Mucosa of stomach (tissue), 1 donor: ENCODE results near the gene MYOG.

Source experiments
- H3K27me3 ChIP-seq: one replicate; pipeline ENCODE4 v1.7.0; 2013; ENCODE audit warnings: mild to moderate bottlenecking, low read length; ENCODE audit not compliant: control insufficient read depth, insufficient read depth
- H3K36me3 ChIP-seq: one replicate; pipeline ENCODE4 v1.7.0; 2013; ENCODE audit warnings: low read length; ENCODE audit not compliant: control insufficient read depth, insufficient read depth
- H3K4me1 ChIP-seq: one replicate; pipeline ENCODE4 v1.7.0; 2013; ENCODE audit warnings: mild to moderate bottlenecking, low read length; ENCODE audit not compliant: control insufficient read depth, insufficient read depth
- H3K4me3 ChIP-seq: one replicate; pipeline ENCODE4 v1.7.0; 2013; ENCODE audit warnings: low read length
- H3K9ac ChIP-seq: one replicate; pipeline ENCODE4 v1.7.0; 2013; ENCODE audit warnings: mild to moderate bottlenecking, low read length, moderate library complexity
- H3K9me3 ChIP-seq: one replicate; pipeline ENCODE4 v1.7.0; 2013; ENCODE audit warnings: mild to moderate bottlenecking, low read length, moderate library complexity; ENCODE audit not compliant: control insufficient read depth
- donor health status: Pancreatic carcinoma.

MYOG gene

DNA sequence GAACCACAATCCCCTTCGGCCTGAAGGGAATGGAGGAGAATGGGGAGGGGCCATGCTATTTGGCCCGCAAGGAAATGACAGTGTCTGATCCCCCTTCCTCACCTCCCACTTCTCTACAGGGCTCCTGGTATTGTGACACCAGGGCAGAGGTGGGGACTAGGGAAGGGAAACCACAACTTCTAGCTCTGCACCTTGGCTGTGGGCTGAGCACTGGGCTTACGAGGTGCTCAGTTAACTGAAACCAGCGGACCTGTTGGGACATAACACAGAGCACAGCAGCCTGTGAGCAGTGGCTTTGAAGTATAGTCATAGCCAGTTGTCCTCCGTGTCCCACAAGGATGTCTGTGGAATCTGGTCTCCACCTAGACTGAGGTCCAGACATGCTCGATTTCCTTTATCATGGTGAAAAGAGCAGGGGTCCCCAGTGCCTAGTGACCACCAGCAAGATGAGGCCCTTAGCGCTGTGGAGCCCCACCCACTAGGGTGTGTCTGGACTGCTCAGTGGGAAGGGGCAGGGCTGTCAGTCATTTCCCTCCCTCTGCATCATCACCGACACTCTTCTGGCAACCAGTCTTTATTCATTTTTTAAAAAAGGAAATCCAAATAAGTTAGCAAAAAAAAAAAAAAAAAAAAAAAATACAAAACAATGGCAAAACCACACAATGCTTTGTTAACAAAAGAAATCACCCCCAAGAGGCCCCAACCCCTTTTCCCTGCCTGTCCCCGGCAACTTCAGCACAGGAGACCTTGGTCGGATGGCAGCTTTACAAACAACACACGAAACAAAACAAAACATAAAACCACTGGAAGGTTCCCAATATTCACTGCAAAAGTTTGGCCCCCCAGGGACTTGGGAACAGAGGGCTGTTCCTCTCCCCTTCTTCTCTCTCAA lies 3.0 kb downstream of the MYOG start:
- Histone ChIP-seq H3K9me3 (no peaks in the 10 kb centered on the region), H3K4me1 (no peaks in the 10 kb centered on the region), H3K4me3 (no peak overlapping the region), H3K9ac (no peak overlapping the region), H3K27me3 (peaks cover 15% of the 10 kb centered on the region), H3K36me3 (no peaks in the 10 kb centered on the region)

DNA sequence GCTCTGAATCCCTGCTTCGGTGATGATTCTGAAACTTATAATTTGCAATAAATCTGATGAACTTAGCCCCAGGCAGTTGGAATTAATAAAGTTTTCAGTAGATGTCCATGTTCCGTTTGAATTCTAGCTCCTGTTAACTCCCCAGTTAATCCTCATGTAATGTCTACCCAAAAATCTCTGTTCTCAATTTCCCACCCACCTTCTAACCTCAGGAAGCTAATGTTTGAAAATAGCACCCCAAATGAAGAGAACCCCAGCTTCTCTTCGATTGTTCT lies 3.6 kb downstream of the MYOG start:
- peaks cover 20% of the 10 kb centered on the region for H3K27me3 ChIP-seq
- H3K9me3 ChIP-seq, result no peaks in the 10 kb centered on the region
- H3K36me3 ChIP-seq, result no peaks in the 10 kb centered on the region
- H3K4me3 ChIP-seq, result no peak overlapping the region
- no peak overlapping the region for H3K9ac ChIP-seq
- H3K4me1 ChIP-seq, result no peaks in the 10 kb centered on the region

DNA sequence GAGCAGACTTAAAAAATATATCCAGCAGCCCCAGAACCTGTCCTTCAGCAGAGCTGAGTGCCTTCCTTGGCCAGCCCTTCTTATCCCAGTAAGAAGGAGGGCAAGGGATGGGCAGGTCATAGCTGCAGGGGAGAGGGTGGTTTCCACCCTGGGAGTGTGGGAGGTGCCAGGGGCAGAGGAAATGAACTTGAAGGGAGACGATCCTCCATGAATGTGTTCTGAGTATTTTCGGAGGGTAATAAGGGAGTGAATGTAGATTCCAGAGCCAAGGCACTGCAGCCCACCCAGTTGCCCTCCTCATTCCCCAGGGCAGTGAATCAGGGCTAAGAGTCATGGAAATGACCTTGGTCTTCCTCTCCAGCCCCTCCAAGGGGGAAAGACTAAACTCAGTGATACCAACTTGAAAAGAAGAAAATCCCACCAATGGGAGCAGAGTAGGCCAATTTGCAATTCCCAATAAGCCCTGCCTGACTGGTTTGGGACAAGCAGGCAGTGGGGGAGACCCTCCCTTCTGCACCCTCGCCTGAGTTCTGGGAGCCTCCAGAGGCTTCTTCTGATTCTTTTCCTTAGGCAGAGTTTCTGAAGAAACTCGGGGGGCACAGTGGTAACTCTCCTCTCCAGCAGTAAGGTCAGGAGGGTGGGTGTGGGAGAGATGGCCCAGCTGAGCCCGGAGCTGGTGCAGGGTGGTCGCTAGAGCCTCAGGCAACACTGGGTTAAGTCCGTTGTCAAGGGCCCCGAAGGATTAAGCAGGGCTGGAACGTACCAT lies 4.2 kb downstream of the MYOG start:
- no peak overlapping the region for H3K9ac ChIP-seq
- peaks cover 25% of the 10 kb centered on the region for H3K27me3 ChIP-seq
- H3K36me3 ChIP-seq, result no peaks in the 10 kb centered on the region
- H3K9me3 ChIP-seq, result no peaks in the 10 kb centered on the region
- no peak overlapping the region for H3K4me3 ChIP-seq
- no peaks in the 10 kb centered on the region for H3K4me1 ChIP-seq

DNA sequence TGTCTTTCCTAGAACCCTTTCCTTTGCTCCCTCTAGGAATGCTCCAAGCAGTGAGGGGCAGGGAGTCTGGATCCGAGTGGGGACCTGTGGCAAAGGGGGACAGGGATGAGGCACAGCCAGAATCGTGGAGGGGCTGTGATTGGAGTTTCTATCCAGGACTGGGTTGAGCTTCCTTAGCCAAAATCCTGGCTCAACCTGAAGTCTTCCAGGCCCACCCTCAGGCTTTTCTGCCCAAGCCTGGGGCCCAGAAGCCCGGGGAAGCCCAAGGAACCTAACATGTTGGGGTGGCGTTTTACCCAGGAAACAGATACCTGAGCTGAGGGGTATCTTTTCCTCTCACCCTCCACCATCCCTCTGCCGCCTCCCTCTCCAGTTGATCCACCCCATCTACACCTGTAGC lies 5.4 kb downstream of the MYOG start:
- H3K4me1 ChIP-seq, result peaks cover 4% of the 10 kb centered on the region
- no peak overlapping the region for H3K4me3 ChIP-seq
- H3K9me3 ChIP-seq, result no peaks in the 10 kb centered on the region
- peaks cover 37% of the 10 kb centered on the region for H3K27me3 ChIP-seq
- H3K9ac ChIP-seq, result no peak overlapping the region
- no peaks in the 10 kb centered on the region for H3K36me3 ChIP-seq

DNA sequence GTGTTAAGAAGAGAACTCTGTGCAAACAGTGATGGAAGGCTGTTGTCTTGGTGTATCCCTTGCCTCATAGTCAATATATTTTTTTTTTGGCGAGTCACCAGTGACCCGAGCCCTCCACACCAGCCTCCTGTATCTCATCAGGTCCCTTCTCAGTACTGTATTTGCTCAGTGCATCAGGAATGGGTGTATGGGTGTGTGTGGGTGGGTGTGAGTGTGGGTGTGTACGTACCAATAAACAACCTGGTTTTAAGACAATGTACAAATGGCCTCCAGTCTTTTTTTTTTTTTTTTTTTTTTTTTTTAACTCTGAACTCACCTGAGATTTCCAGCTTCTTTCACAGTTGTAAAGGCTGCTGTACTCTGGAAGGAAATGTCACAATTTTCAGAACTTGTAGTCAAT lies 7.3 kb downstream of the MYOG start:
- Histone ChIP-seq H3K4me1 (peaks cover 5% of the 10 kb centered on the region), H3K27me3 (peaks cover 55% of the 10 kb centered on the region)

DNA sequence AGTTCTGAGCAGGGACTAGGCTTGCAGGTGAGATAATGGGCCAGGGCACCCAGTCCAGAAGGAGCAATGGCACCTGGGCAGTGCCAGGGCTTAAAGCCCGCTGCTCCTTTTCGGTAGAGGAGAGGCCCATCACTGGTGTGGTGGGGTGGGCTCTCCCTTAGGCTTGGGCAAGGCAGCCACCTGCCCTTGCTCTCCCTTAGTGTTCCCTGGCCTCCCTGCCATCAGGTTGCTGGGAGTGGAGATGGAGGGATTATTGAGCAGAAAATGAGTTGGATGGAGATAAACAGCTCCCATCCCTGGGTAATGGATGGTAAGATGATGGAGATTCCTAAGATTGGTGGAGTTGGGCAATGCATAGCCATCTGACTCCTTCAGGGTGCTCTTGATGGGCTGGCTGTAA lies 7.9 kb downstream of the MYOG start:
- no peak overlapping the region for H3K9ac ChIP-seq
- no peaks in the 10 kb centered on the region for H3K9me3 ChIP-seq
- no peaks in the 10 kb centered on the region for H3K36me3 ChIP-seq
- no peak overlapping the region for H3K4me3 ChIP-seq
- H3K4me1 ChIP-seq, result peaks cover 5% of the 10 kb centered on the region
- H3K27me3 ChIP-seq, result peaks cover 57% of the 10 kb centered on the region

More for the DNA sequence above, 7.3 kb downstream of the MYOG start:
- Histone ChIP-seq H3K4me3 (no peak overlapping the region), H3K9ac (no peak overlapping the region), H3K36me3 (no peaks in the 10 kb centered on the region), H3K9me3 (no peaks in the 10 kb centered on the region)

DNA sequence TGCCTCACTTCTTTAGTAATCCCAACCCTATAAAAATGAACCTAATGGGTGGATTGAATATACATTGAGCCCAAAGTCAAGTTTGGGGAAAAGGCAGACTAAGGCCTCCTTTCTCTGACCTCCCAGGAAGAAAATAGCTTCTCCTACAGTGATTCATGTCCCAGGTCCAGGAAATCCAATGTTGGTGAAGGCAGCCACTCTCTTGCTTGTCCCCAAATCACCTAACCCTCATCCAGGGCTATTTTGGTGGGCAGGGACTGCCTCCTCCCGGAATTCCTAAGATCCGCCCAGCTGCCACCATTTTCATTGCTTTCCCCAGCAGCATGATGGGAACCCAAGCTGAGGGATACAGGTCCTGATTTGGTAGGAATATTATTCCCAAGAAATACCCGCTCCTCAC lies 8.4 kb downstream of the MYOG start:
- no peaks in the 10 kb centered on the region for H3K9me3 ChIP-seq
- H3K4me3 ChIP-seq, result no peak overlapping the region
- peaks cover 5% of the 10 kb centered on the region for H3K4me1 ChIP-seq
- no peak overlapping the region for H3K9ac ChIP-seq
- peaks cover 52% of the 10 kb centered on the region for H3K27me3 ChIP-seq
- no peaks in the 10 kb centered on the region for H3K36me3 ChIP-seq

DNA sequence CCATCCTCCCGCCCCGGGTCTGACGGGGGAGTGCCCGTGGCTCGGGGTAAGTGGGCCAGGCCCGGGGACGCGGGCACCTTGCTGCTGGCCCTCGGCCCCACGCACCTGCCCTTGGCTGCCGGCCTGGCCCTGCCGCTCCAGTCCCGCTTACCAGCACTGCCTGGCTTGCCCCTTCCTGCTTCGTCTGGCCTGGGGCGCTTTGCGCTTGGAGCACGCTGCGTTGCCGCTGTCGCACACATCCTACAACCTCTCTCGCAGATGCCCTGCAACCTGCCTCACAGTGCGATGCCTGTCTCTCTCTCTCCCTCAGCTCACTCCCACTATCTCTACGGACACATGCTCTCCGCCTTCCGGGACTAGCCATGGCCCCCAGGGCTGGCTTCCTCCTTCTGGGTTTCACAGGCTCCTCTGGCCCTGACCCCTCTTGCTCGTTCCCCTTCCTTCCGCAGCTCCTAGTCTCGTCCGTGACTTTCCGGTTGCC lies 9.7 kb downstream of the MYOG start:
- no peak overlapping the region for H3K4me3 ChIP-seq
- peaks cover 5% of the 10 kb centered on the region for H3K4me1 ChIP-seq
- H3K9me3 ChIP-seq, result no peaks in the 10 kb centered on the region
- H3K27me3 ChIP-seq, result peaks cover 52% of the 10 kb centered on the region
- no peak overlapping the region for H3K9ac ChIP-seq
- no peaks in the 10 kb centered on the region for H3K36me3 ChIP-seq

DNA sequence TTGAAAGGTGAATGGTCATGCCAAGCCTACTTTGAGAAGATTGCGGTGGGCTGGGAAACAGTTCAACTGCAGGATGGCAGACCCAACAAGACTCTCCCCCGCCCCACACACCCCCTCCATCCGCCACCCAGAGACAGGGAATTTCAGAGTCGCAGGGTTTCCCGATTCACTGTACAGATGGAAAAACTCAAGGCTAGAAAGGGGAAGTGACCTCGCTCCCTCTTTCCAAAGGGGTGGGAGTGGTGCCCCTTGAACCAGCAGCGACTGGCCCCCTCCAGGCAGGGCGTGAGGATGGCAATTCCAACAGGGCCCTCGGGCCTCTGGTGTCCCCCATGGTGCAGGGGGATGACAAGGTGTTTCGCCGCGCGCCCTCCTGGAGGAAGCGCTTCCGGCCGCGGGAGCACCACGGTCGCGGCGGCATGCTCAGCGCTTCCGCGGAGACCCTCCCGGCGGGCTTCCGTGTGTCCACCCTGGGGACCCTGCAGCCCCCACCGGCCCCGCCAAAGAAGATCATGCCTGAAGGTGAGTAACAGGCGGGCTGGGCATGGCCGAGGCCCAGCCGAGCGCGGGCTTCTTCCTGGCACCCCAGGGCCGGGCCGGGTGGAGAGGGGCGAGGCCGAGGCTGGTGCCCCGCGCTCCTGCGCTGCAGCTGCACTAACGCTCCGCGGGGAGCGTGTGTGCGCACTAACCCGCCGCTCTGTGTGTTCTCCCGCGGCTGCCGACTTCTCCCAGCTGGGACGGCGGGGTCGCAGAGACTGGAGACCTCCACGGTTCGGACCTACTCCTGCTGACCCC lies 10.4 kb downstream of the MYOG start:
- Histone ChIP-seq H3K4me3 (no peak overlapping the region), H3K36me3 (no peaks in the 10 kb centered on the region), H3K9me3 (no peaks in the 10 kb centered on the region), H3K4me1 (peaks cover 5% of the 10 kb centered on the region), H3K9ac (no peak overlapping the region), H3K27me3 (peaks cover 52% of the 10 kb centered on the region)

DNA sequence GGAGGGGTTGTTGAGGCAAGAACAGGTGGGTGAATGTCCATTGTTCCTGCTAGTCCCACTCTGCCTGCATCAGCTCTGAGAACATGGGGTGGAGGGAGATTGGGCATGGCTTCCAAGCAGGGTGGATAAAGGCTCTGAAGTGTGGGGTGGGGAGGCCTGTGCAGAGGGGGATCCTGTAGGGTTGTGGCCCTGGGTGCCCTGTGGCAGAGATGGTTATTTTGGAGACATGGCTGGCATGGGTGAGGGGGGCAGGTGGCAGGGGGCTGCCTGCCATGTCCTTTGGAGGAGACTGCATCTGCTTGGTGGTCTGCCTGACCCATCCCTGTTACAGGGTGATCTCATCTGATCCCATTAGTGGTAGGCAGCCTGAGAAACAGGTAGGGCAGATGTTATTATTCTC lies 11.2 kb downstream of the MYOG start:
- no peaks in the 10 kb centered on the region for H3K9me3 ChIP-seq
- peaks cover 5% of the 10 kb centered on the region for H3K4me1 ChIP-seq
- no peaks in the 10 kb centered on the region for H3K36me3 ChIP-seq
- peaks cover 52% of the 10 kb centered on the region for H3K27me3 ChIP-seq
- H3K9ac ChIP-seq, result no peak overlapping the region
- no peak overlapping the region for H3K4me3 ChIP-seq

DNA sequence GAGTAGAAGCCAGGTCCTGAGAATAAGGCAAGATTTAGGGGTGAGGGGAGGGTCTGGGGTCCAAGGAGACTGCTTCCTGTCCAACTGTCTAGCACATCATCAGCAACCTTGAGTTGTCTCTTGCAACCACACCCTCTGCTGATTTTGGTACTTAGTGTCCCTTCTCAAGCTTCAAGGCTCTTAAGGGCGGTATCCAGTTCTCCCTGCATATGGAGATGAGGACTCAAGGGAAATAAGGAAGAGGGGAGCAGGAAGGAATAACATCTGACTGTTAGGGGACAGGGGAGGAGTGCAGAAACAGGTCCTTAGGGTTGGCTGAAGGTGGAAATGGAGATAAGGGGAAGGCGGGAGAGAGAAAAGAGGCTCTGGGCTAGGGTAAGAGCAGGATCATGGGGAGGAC lies 12.3 kb downstream of the MYOG start:
- H3K9ac ChIP-seq, result no peak overlapping the region
- H3K9me3 ChIP-seq, result no peaks in the 10 kb centered on the region
- H3K4me3 ChIP-seq, result no peak overlapping the region
- peaks cover 5% of the 10 kb centered on the region for H3K4me1 ChIP-seq
- no peaks in the 10 kb centered on the region for H3K36me3 ChIP-seq
- peaks cover 45% of the 10 kb centered on the region for H3K27me3 ChIP-seq

DNA sequence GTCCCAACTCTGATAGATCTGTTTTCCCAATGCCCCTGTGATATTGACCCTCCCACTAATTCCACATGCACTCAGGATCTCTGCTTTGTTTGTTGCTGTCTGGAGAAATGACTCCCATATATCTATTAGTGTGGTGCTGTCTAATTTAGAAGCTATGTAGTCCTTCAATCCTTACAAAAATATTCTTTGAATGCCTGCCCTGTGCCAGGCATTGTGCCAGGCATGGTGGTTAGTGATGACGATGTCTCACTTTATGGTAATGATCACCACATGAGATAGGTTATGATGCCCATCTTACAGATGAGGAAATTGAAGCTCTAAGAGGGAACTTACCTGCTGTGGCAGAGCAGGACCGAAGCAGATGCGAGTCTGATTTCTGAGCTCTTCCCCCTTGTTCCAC lies 12.9 kb downstream of the MYOG start:
- Histone ChIP-seq H3K4me1 (peaks cover 5% of the 10 kb centered on the region), H3K9me3 (no peaks in the 10 kb centered on the region), H3K27me3 (peaks cover 48% of the 10 kb centered on the region)

More for the DNA sequence above, 12.9 kb downstream of the MYOG start:
- Histone ChIP-seq H3K36me3 (no peaks in the 10 kb centered on the region), H3K4me3 (no peak overlapping the region), H3K9ac (no peak overlapping the region)
